SK-N-MC (cell line): ENCODE data around the gene MAD2L1BP.
A peak's percentile ranks its signal among the peaks of the same experiment; 100 is the strongest.

Experiments
- EZH2 ChIP-seq: fragments of 200-600 bp; sonication (generic); IDR thresholded peaks from one replicate; pipeline ENCODE4 v1.6.1; 2017; ENCODE audit warnings: antibody characterized with exemption
- POLR2AphosphoS5 ChIP-seq: IDR thresholded peaks from 2 replicates; pipeline ENCODE4 v1.6.1; 2012; ENCODE audit warnings: mild to moderate bottlenecking, low read depth, low read length, borderline replicate concordance

GRCh38 chr6:43629505-43630300 is 5.9 kb upstream of the MAD2L1BP start:
- TF ChIP-seq EZH2: no peak
- peak; percentile 97 for TF ChIP-seq POLR2AphosphoS5
